ENCODE data around the gene FOXP2.
"Not testable (repeated sequence)": the region's sequence is repeated elsewhere in the genome, so short reads cannot be mapped to it uniquely, and the experiment has no call there.

Gene FOXP2

GRCh38 chr7:114504586-114504985 lies 90.0 kb downstream of the FOXP2 start:
- no peak for DNase-seq (ENCODE audit: low read depth)

GRCh38 chr7:114507381-114507780 lies 92.8 kb downstream of the FOXP2 start:
- no peak for DNase-seq (ENCODE audit: low read depth)

GRCh38 chr7:114508086-114508485 lies 93.5 kb downstream of the FOXP2 start:
- DNase-seq (ENCODE audit: low read depth): no peak

- DNase-seq (ENCODE audit: low read depth): not testable (repeated sequence)
Observed at GRCh38 chr7:114510824-114511223, 96.2 kb downstream of the FOXP2 start.

- DNase-seq (ENCODE audit: low read depth): no peak
Observed at GRCh38 chr7:114519240-114519639, 104.6 kb downstream of the FOXP2 start.

GRCh38 chr7:114522081-114522480 lies 107.5 kb downstream of the FOXP2 start:
- DNase-seq (ENCODE audit: low read depth): no peak

GRCh38 chr7:114527589-114527988 lies 113.0 kb downstream of the FOXP2 start:
- no peak for DNase-seq (ENCODE audit: low read depth)

- no peak for DNase-seq (ENCODE audit: low read depth)
Observed at GRCh38 chr7:114530057-114530611, 115.5 kb downstream of the FOXP2 start.

GRCh38 chr7:114531326-114531725 lies 116.7 kb downstream of the FOXP2 start:
- no peak for DNase-seq (ENCODE audit: low read depth)

GRCh38 chr7:114533131-114533530 lies 118.5 kb downstream of the FOXP2 start:
- no peak for DNase-seq (ENCODE audit: low read depth)

- DNase-seq (ENCODE audit: low read depth): no peak
Observed at GRCh38 chr7:114534953-114535352, 120.3 kb downstream of the FOXP2 start.

GRCh38 chr7:114539575-114539974 lies 125.0 kb downstream of the FOXP2 start:
- no peak for DNase-seq (ENCODE audit: low read depth)

- no peak for DNase-seq (ENCODE audit: low read depth)
Observed at GRCh38 chr7:114540291-114540690, 125.7 kb downstream of the FOXP2 start.

- not testable (repeated sequence) for DNase-seq (ENCODE audit: low read depth)
Observed at GRCh38 chr7:114547346-114547745, 132.7 kb downstream of the FOXP2 start.

GRCh38 chr7:114548081-114548980 lies 133.7 kb downstream of the FOXP2 start:
- DNase-seq (ENCODE audit: low read depth): no peak

- DNase-seq (ENCODE audit: low read depth): no peak
Observed at GRCh38 chr7:114554781-114555537, 140.3 kb downstream of the FOXP2 start.

- no peak for DNase-seq (ENCODE audit: low read depth)
Observed at GRCh38 chr7:114567416-114567815, 152.8 kb downstream of the FOXP2 start.

GRCh38 chr7:114569220-114569619 lies 154.6 kb downstream of the FOXP2 start:
- DNase-seq (ENCODE audit: low read depth): no peak

GRCh38 chr7:114574384-114574783 lies 159.8 kb downstream of the FOXP2 start:
- DNase-seq (ENCODE audit: low read depth): no peak

- no peak for DNase-seq (ENCODE audit: low read depth)
Observed at GRCh38 chr7:114575098-114575497, 160.5 kb downstream of the FOXP2 start.

- DNase-seq (ENCODE audit: low read depth): not testable (repeated sequence)
Observed at GRCh38 chr7:114580963-114581362, 166.3 kb downstream of the FOXP2 start.

GRCh38 chr7:114588506-114588905 lies 173.9 kb downstream of the FOXP2 start:
- no peak for DNase-seq (ENCODE audit: low read depth)

GRCh38 chr7:114589436-114589835 lies 174.8 kb downstream of the FOXP2 start:
- DNase-seq (ENCODE audit: low read depth): no peak

Data from activated T-cell treated with anti-CD3 and anti-CD28 coated beads for 24 hours (primary cell).